K562 (cell line): ENCODE results near the gene MTSS2.

ENCODE experiments used
- CBX2 ChIP-seq: fragments of 200-600 bp; sonication (generic); IDR thresholded peaks from one replicate; pipeline ENCODE4 v1.6.1; 2012; ENCODE audit warnings: mild to moderate bottlenecking, low read length, inconsistent platforms; ENCODE audit not compliant: insufficient read depth, poor library complexity, severe bottlenecking
- FOXK2 ChIP-seq, 2 experiments: fragments of 450-650 bp; IDR thresholded peaks in 1 of 2; conservative IDR thresholded peaks in 1 of 2; 2 replicates each; pipeline ENCODE4 v1.6.1; 2016; ENCODE audit warnings: low read depth in 2 of 2, mild to moderate bottlenecking in 1 of 2
- GATAD2A ChIP-seq: fragments of 450-650 bp; IDR thresholded peaks from 2 replicates; pipeline ENCODE4 v1.6.1; 2017
- HNRNPH1 ChIP-seq: fragments of 200-400 bp; formaldehyde crosslinking; optimal IDR thresholded peaks from 2 replicates; pipeline ENCODE3; 2017; ENCODE audit warnings: low read depth, mild to moderate bottlenecking, low read length, moderate library complexity
- NR0B1 ChIP-seq: fragments of 450-650 bp; IDR thresholded peaks from one replicate; pipeline ENCODE4 v1.6.1; 2018; ENCODE audit warnings: mild to moderate bottlenecking, moderate library complexity; ENCODE audit not compliant: partially characterized antibody
- POLR3G ChIP-seq: IDR thresholded peaks from 2 replicates; pipeline ENCODE4 v1.6.1; 2011; ENCODE audit not compliant: insufficient read length, insufficient replicate concordance; ENCODE audit errors: extremely low read depth
- SIN3A ChIP-seq, 2 experiments: fragments of 150-350 bp in 1 of 2; IDR thresholded peaks; 2 replicates each; pipeline ENCODE4 v1.6.1; 2011 to 2016; ENCODE audit warnings: borderline replicate concordance in 2 of 2, low read depth in 2 of 2, low read length in 2 of 2, mild to moderate bottlenecking in 2 of 2, moderate library complexity in 2 of 2; ENCODE audit not compliant: control insufficient read depth in 1 of 2
- USF1 ChIP-seq: sonication (generic); formaldehyde crosslinking; IDR thresholded peaks from 2 replicates; pipeline ENCODE4 v1.9.0; 2022; ENCODE audit warnings: mild to moderate bottlenecking, missing genetic modification reagents
- USF2 ChIP-seq: sonication (generic); formaldehyde crosslinking; IDR thresholded peaks from 2 replicates; pipeline ENCODE4 v1.5.0; 2020; ENCODE audit warnings: missing genetic modification reagents
- ZNF274 ChIP-seq: IDR thresholded peaks from 2 replicates; pipeline ENCODE4 v1.6.1; 2011; ENCODE audit warnings: low read depth, mild to moderate bottlenecking, low read length, moderate library complexity, borderline replicate concordance

- TF ChIP-seq FOXK2 (conservative IDR thresholded peaks at IDR 0.05 in 1 of 2, IDR thresholded peaks at IDR 0.05 in 1 of 2; ENCODE audit: low read depth in 2 of 2) (no peak), USF1 (CRISPR knock-in tag) (no peak), NR0B1 (no peak), ZNF274 (no peak), SIN3A (IDR thresholded peaks at IDR 0.05; ENCODE audit: borderline replicate concordance in 2 of 2, control insufficient read depth in 1 of 2, low read depth in 2 of 2, low read length in 2 of 2) (no peak), USF2 (no peak), CBX2 (no peak), POLR3G (no peak), HNRNPH1 (no peak), GATAD2A (no peak)
These were observed 6.4 kb upstream of the MTSS2 start for GRCh38 chr16:70692130-70692872.
